ENCODE data around the gene XRN2.

The XRN2 gene

GRCh38 chr20:21302664-21303060, 469 bp upstream of the XRN2 start:
- DNase-seq: no peak

GRCh38 chr20:21303872-21304586, 898 bp downstream of the XRN2 start:
- DNase-seq: no peak

GRCh38 chr20:21308340-21308739, 5.2 kb downstream of the XRN2 start:
- DNase-seq: no peak

GRCh38 chr20:21309678-21310467, 6.7 kb downstream of the XRN2 start:
- DNase-seq: no peak

- DNase-seq: no peak
Measured at GRCh38 chr20:21312813-21313474, 9.8 kb downstream of the XRN2 start.

- no peak for DNase-seq
Measured at GRCh38 chr20:21315138-21315537, 12.0 kb downstream of the XRN2 start.

- DNase-seq: no peak
Measured at GRCh38 chr20:21322083-21322710, 19.1 kb downstream of the XRN2 start.

- no peak for DNase-seq
Measured at GRCh38 chr20:21322921-21323331, 19.8 kb downstream of the XRN2 start.

- DNase-seq: no peak
Measured at GRCh38 chr20:21323640-21324039, 20.5 kb downstream of the XRN2 start.

GRCh38 chr20:21324126-21324525, 21.0 kb downstream of the XRN2 start:
- DNase-seq: no peak

- DNase-seq: no peak
Measured at GRCh38 chr20:21325296-21325695, 22.2 kb downstream of the XRN2 start.

- no peak for DNase-seq
Measured at GRCh38 chr20:21326700-21327099, 23.6 kb downstream of the XRN2 start.

- no peak for DNase-seq
Measured at GRCh38 chr20:21336455-21337151, 33.5 kb downstream of the XRN2 start.

GRCh38 chr20:21338291-21338690, 35.2 kb downstream of the XRN2 start:
- DNase-seq: no peak

- no peak for DNase-seq
Measured at GRCh38 chr20:21339499-21339898, 36.4 kb downstream of the XRN2 start.

GRCh38 chr20:21340991-21341697, 38.0 kb downstream of the XRN2 start:
- no peak for DNase-seq

GRCh38 chr20:21342656-21343345, 39.7 kb downstream of the XRN2 start:
- no peak for DNase-seq

- no peak for DNase-seq
Measured at GRCh38 chr20:21344206-21344900, 41.2 kb downstream of the XRN2 start.

GRCh38 chr20:21344961-21345360, 41.8 kb downstream of the XRN2 start:
- no peak for DNase-seq

GRCh38 chr20:21352703-21353102, 49.6 kb downstream of the XRN2 start:
- no peak for DNase-seq

GRCh38 chr20:21353236-21353635, 50.1 kb downstream of the XRN2 start:
- no peak for DNase-seq
